SK-N-SH (cell line): Measurements from ENCODE around the gene NFIA. TPM values are rescaled to one million over a fixed set of nuclear protein-coding genes. Genes with fewer than 3 reads are reported as not detected.
A peak's percentile ranks its signal among the peaks of the same experiment; 100 is the strongest.
"Not testable (repeated sequence)": the region's sequence is repeated elsewhere in the genome, so short reads cannot be mapped to it uniquely, and the experiment has no call there.

Experiments
- CTCF ChIA-PET: fragments of 300-600, 350-600 bp; formaldehyde crosslinking; extraction: SDS; loops from one replicate; lab custom pipeline; 2021; lab: Yijun Ruan, JAX
- POLR2A ChIA-PET: fragments of 350-600 bp; sonication (Branson Sonifier 250); formaldehyde crosslinking; extraction: SDS; loops from one replicate; lab custom pipeline; 2020; ENCODE audit warnings: antibody characterized with exemption, inconsistent platforms; lab: Yijun Ruan, JAX
- DNase-seq: peaks from one replicate; pipeline ENCODE4 v3.0.0; 2012
- H2AFZ ChIP-seq: fragments of 200-600 bp; sonication (generic); 2 replicates; pipeline ENCODE4 v1.8.1; 2016; ENCODE audit warnings: antibody characterized with exemption, mild to moderate bottlenecking, low read depth
- H3F3A ChIP-seq: fragments of 200-600 bp; sonication (generic); replicated peaks from 2 replicates; pipeline ENCODE3; 2016; ENCODE audit warnings: antibody characterized with exemption, mild to moderate bottlenecking; ENCODE audit not compliant: insufficient read depth
- H3K27ac ChIP-seq, 2 experiments: fragments of 200-500 bp in 1 of 2; fragments of 200-600 bp in 1 of 2; sonication (Bioruptor generic) in 1 of 2; sonication (generic), shearing (Covaris generic) in 1 of 2; 2 replicates each; pipeline versions ENCODE4 v1.5.1 to v1.6.1; 2014 to 2016; ENCODE audit warnings: low read depth in 2 of 2, inconsistent platforms in 1 of 2, low read length in 1 of 2, mild to moderate bottlenecking in 1 of 2, mixed read lengths in 1 of 2
- H3K27me3 ChIP-seq: fragments of 200-600 bp; sonication (generic), shearing (Covaris generic); 2 replicates; pipeline ENCODE4 v1.6.1; 2016; ENCODE audit warnings: mixed run types; ENCODE audit not compliant: insufficient read depth
- H3K36me3 ChIP-seq, 2 experiments: fragments of 200-500 bp in 1 of 2; fragments of 200-600 bp in 1 of 2; sonication (Bioruptor generic) in 1 of 2; sonication (generic) in 1 of 2; replicated peaks in 1 of 2; 2 replicates each; pipeline versions ENCODE3 to v1.5.1; 2014 to 2016; ENCODE audit warnings: low read length in 1 of 2, mild to moderate bottlenecking in 1 of 2; ENCODE audit not compliant: insufficient read depth in 2 of 2, control insufficient read depth in 1 of 2
- H3K4me1 ChIP-seq, 2 experiments: fragments of 200-500 bp in 1 of 2; fragments of 200-600 bp in 1 of 2; sonication (Bioruptor generic) in 1 of 2; sonication (generic), shearing (Covaris generic) in 1 of 2; 2 replicates each; pipeline versions ENCODE4 v1.5.1 to v1.6.1; 2014 to 2016; ENCODE audit warnings: low read depth in 1 of 2, low read length in 1 of 2, mixed run types in 1 of 2; ENCODE audit not compliant: insufficient read depth in 2 of 2, control insufficient read depth in 1 of 2
- H3K4me2 ChIP-seq: fragments of 200-600 bp; sonication (generic), shearing (Covaris generic); 2 replicates; pipeline ENCODE4 v1.6.1; 2017; ENCODE audit warnings: mixed run types
- H3K4me3 ChIP-seq, 2 experiments: fragments of 200-500 bp in 1 of 2; fragments of 200-600 bp in 1 of 2; sonication (Bioruptor generic) in 1 of 2; sonication (generic), shearing (Covaris generic) in 1 of 2; 2 replicates each; pipeline versions ENCODE4 v1.5.1 to v1.8.1; 2014 to 2016; ENCODE audit warnings: low read depth in 2 of 2, inconsistent platforms in 1 of 2, low read length in 1 of 2, mild to moderate bottlenecking in 1 of 2, mixed read lengths in 1 of 2, moderate library complexity in 1 of 2
- H3K79me2 ChIP-seq: fragments of 200-600 bp; sonication (generic); 2 replicates; pipeline ENCODE4 v1.8.1; 2017; ENCODE audit warnings: mild to moderate bottlenecking; ENCODE audit not compliant: insufficient read depth
- H3K9ac ChIP-seq: fragments of 200-600 bp; sonication (generic); 2 replicates; pipeline ENCODE4 v1.6.1; 2017; ENCODE audit warnings: mixed run types
- H3K9me2 ChIP-seq: fragments of 200-600 bp; sonication (generic); 2 replicates; pipeline ENCODE4 v1.6.1; 2017; ENCODE audit warnings: mixed run types
- H3K9me3 ChIP-seq: fragments of 200-600 bp; sonication (generic); 2 replicates; pipeline ENCODE4 v1.6.1; 2017; ENCODE audit warnings: mixed run types, mild to moderate bottlenecking, moderate library complexity
- H4K20me1 ChIP-seq: fragments of 200-600 bp; sonication (generic); 2 replicates; pipeline ENCODE4 v1.6.1; 2017; ENCODE audit warnings: mild to moderate bottlenecking, mixed run types; ENCODE audit not compliant: insufficient read depth
- CHD2 ChIP-seq: fragments of 150-350 bp; IDR thresholded peaks from 2 replicates; pipeline ENCODE4 v1.6.1; 2018; ENCODE audit warnings: low read length; ENCODE audit not compliant: partially characterized antibody
- EP300 ChIP-seq, 2 experiments: IDR thresholded peaks; 2 replicates each; pipeline versions ENCODE4 v1.4.0 to v1.6.1; 2012; ENCODE audit warnings: borderline replicate concordance in 1 of 2, low read depth in 1 of 2, low read length in 1 of 2
- FOSL2 ChIP-seq: IDR thresholded peaks from 2 replicates; pipeline ENCODE4 v1.4.0; 2012; ENCODE audit warnings: low read depth, mild to moderate bottlenecking, moderate library complexity, borderline replicate concordance
- FOXJ3 ChIP-seq: sonication (generic); formaldehyde crosslinking; IDR thresholded peaks from 2 replicates; pipeline ENCODE4 v1.5.1; 2020; ENCODE audit warnings: mild to moderate bottlenecking, missing genetic modification reagents
- GABPA ChIP-seq: IDR thresholded peaks from 2 replicates; pipeline ENCODE4 v1.4.0; 2012; ENCODE audit warnings: low read depth, mild to moderate bottlenecking
- POLR2AphosphoS5 ChIP-seq: IDR thresholded peaks from 2 replicates; pipeline ENCODE4 v1.6.1; 2012; ENCODE audit warnings: low read depth, low read length
- RCOR1 ChIP-seq: fragments of 150-350 bp; IDR thresholded peaks from 2 replicates; pipeline ENCODE4 v1.6.1; 2017; ENCODE audit warnings: antibody characterized with exemption, low read length
- SMC3 ChIP-seq: IDR thresholded peaks from 2 replicates; pipeline ENCODE4 v1.6.1; 2012; ENCODE audit warnings: low read depth, low read length, improper control_type of control experiment
- WGBS: methylation state at CpG from one replicate; pipeline ENCODE4 v1.1.6; 2017; ENCODE audit warnings: low lambda C conversion rate; 5-methylcytosine and 5-hydroxymethylcytosine counted together
- polyA plus RNA-seq, 3 experiments: library from polyadenylated mRNA; depleted of rRNA; stranded (reverse); fragments of >200 nt; gene quantifications; 2 replicates each; pipeline ENCODE4 v1.2.3, GENCODE V29; 2012

Gene NFIA
- polyA plus RNA-seq, 1 of the 3 experiments (the other 2 are of a cell fraction), result 3.3 TPM

GRCh38 chr1:61071205-61072130, 10.9 kb upstream of the NFIA start:
- ChIA-PET POLR2A (no interaction called here), CTCF (interaction anchor here (0.7 to 2.1 kb wide), 2 partner anchors 22 to 223 kb away, joined by 3 to 5 read pairs; no protein-coding TSS in a partner anchor)
- Histone ChIP-seq H4K20me1 (no peaks in the 10 kb centered on the region), H2AFZ (no peak overlapping the region), H3F3A (peaks cover under 1% of the 10 kb centered on the region), H3K4me1 (peaks cover 4% of the 10 kb centered on the region in 2 experiments; a peak in 2 of 4 replicates), H3K9me2 (no peaks in the 10 kb centered on the region), H3K9ac (no peak overlapping the region), H3K27ac (no peak overlapping the region), H3K27me3 (no peaks in the 10 kb centered on the region), H3K4me2 (no peak overlapping the region), H3K36me3 (no peaks in the 10 kb centered on the region), H3K79me2 (no peaks in the 10 kb centered on the region), H3K9me3 (no peaks in the 10 kb centered on the region), H3K4me3 (no peak overlapping the region)
- WGBS, result 87% methylated on average over 6 of the region's 6 CpGs
- TF ChIP-seq SMC3, result no peak
- no peak for TF ChIP-seq POLR2AphosphoS5
- no peak for TF ChIP-seq GABPA
- TF ChIP-seq FOSL2, result no peak
- no peak for TF ChIP-seq FOXJ3 (CRISPR knock-in tag)
- TF ChIP-seq EP300 (IDR thresholded peaks at IDR 0.05; ENCODE audit: borderline replicate concordance in 1 of 2, low read depth in 1 of 2, low read length in 1 of 2), result no peak
- no peak for TF ChIP-seq CHD2
- no peak for DNase-seq

GRCh38 chr1:61073871-61074270, 8.5 kb upstream of the NFIA start:
- Histone ChIP-seq H3K9me2 (no peaks in the 10 kb centered on the region), H3K4me2 (no peak overlapping the region), H3K36me3 (no peaks in the 10 kb centered on the region), H3K4me1 (peaks cover 11% of the 10 kb centered on the region in 2 experiments), H3K9me3 (no peaks in the 10 kb centered on the region), H3F3A (peaks cover 13% of the 10 kb centered on the region), H3K9ac (no peak overlapping the region), H3K4me3 (no peak overlapping the region), H2AFZ (no peak overlapping the region), H4K20me1 (no peaks in the 10 kb centered on the region), H3K27me3 (no peaks in the 10 kb centered on the region), H3K27ac (no peak overlapping the region), H3K79me2 (no peaks in the 10 kb centered on the region)
- TF ChIP-seq GABPA (no peak), EP300 (IDR thresholded peaks at IDR 0.05; ENCODE audit: borderline replicate concordance in 1 of 2, low read depth in 1 of 2, low read length in 1 of 2) (no peak), RCOR1 (no peak)
- ChIA-PET CTCF (interaction anchor here (1.3 to 1.4 kb wide), 2 partner anchors 15 to 17 kb away, joined by 3 to 5 read pairs; no protein-coding TSS in a partner anchor), POLR2A (no interaction called here)
- no peak for DNase-seq
- 98% methylated on average over 5 of the region's 5 CpGs for WGBS

GRCh38 chr1:61075833-61076232, 6.5 kb upstream of the NFIA start:
- H3K27me3 ChIP-seq, H3K9me3 ChIP-seq, H3K9me2 ChIP-seq, H3K79me2 ChIP-seq, H3K36me3 ChIP-seq, H3K4me3 ChIP-seq, H4K20me1 ChIP-seq, H3K4me2 ChIP-seq, DNase-seq: not testable (repeated sequence)
- Histone ChIP-seq H3K9ac (0 out of 2 replicates have a peak overlapping the region, but pooled peaks have one; percentile 64), H3F3A (peaks cover 32% of the 10 kb centered on the region), H3K27ac (peak overlapping the region in 1 of 2 experiments; percentile 98; a peak in 2 of 4 replicates), H3K4me1 (peaks cover 28 to 31% of the 10 kb centered on the region in 2 experiments), H2AFZ (0 out of 2 replicates have a peak overlapping the region, but pooled peaks have one; percentile 99)
- POLR2A ChIA-PET, result interaction anchor here (1.4 kb wide), 1 partner anchor 22 kb away, joined by 3 read pairs; no protein-coding TSS in a partner anchor
- WGBS, result 96% methylated on average over 13 of the region's 16 CpGs
- CTCF ChIA-PET, result interaction anchor here (0.9 to 4.6 kb wide), 3 partner anchors 15 to 26 kb away, joined by 3 to 43 read pairs (median 4); no protein-coding TSS in a partner anchor
